Sigmoid colon (tissue), 7 donors: ENCODE measurements around the gene MTM1. TPM values are rescaled to one million over a fixed set of nuclear protein-coding genes. Genes with fewer than 3 reads are reported as not detected.

ENCODE experiments used
- DNase-seq: peaks from one replicate; pipeline ENCODE4 v3.0.0-alpha.2; 2019
- H3K27ac ChIP-seq, 4 donors: fragments of 200-600 bp; sonication (generic); one replicate each; pipeline ENCODE4 v1.5.1; 2016 to 2019; ENCODE audit warnings: mild to moderate bottlenecking in 1 of 4
- H3K27me3 ChIP-seq, 3 donors: fragments of 200-600 bp; sonication (generic); one replicate each; pipeline ENCODE4 v1.5.1; 2019; ENCODE audit warnings: mild to moderate bottlenecking in 1 of 3
- H3K36me3 ChIP-seq, 4 donors: fragments of 200-600 bp; sonication (generic); one replicate each; pipeline ENCODE4 v1.5.1; 2016 to 2019
- H3K4me1 ChIP-seq, 4 donors: fragments of 200-600 bp; sonication (generic); one replicate each; pipeline ENCODE4 v1.5.1; 2017 to 2019
- H3K4me3 ChIP-seq, 4 donors: fragments of 200-600 bp; sonication (generic); one replicate each; pipeline ENCODE4 v1.5.1; 2017 to 2019; ENCODE audit warnings: mild to moderate bottlenecking in 2 of 4, moderate library complexity in 1 of 4
- H3K9me3 ChIP-seq, 4 donors: fragments of 200-600 bp in 3 of 4; sonication (generic) in 3 of 4; one replicate each; pipeline versions ENCODE4 v1.5.1 to v1.6.1; 2013 to 2019
- EP300 ChIP-seq, 4 donors: sonication (generic); formaldehyde crosslinking; IDR thresholded peaks; one replicate each; pipeline ENCODE4 v1.6.1; 2017; ENCODE audit warnings: antibody characterized with exemption in 4 of 4
- POLR2A ChIP-seq, 2 donors: fragments of 450-650 bp; IDR thresholded peaks; one replicate each; pipeline ENCODE4 v1.6.1; 2016; ENCODE audit warnings: antibody characterized with exemption in 2 of 2, mild to moderate bottlenecking in 2 of 2, moderate library complexity in 2 of 2
- POLR2AphosphoS5 ChIP-seq, 4 donors: sonication (generic); formaldehyde crosslinking; IDR thresholded peaks; one replicate each; pipeline ENCODE4 v1.6.1; 2017; ENCODE audit warnings: antibody characterized with exemption in 4 of 4
- WGBS, 2 donors: extraction: QIAGEN DNeasy Blood & Tissue Kit; methylation state at CpG; one replicate each; pipeline ENCODE4 v1.1.7; 2013; 5-methylcytosine and 5-hydroxymethylcytosine counted together
- intact Hi-C: fragments of 100-400 bp; cut with DNase I; formaldehyde crosslinking; loops from one replicate; pipeline ENCODE4 v1.15.1; 2023
- polyA plus RNA-seq, 3 donors: library from polyadenylated mRNA; stranded (reverse); fragments of 200-250 nt; gene quantifications; one replicate each; pipeline ENCODE4 v1.2.3, GENCODE V29; 2013
- total RNA-seq, 4 donors: library from RNA; depleted of rRNA; stranded (reverse); fragments of >200 nt; gene quantifications; one replicate each; pipeline ENCODE4 v1.1.0, GENCODE V29; 2016
- TF ChIP-seq, protein P1 (sequence below), 4 experiments: fragments of 450-650 bp in 3 of 4; fragments of 200-600 bp in 1 of 4; IDR thresholded peaks; one replicate each; pipeline ENCODE4 v1.5.1; 2016 to 2019; ENCODE audit warnings: antibody characterized with exemption in 4 of 4, mild to moderate bottlenecking in 3 of 4, moderate library complexity in 2 of 4
- donor health status: healthy with polysubstance abuse.
- donor health status: Bipolar disorder and iron deficiency.
- donor health status: healthy.

Gene MTM1
- total and polyA plus RNA-seq, 7 donors = 13.1 to 30.1 (median 19.6) TPM

DNA sequence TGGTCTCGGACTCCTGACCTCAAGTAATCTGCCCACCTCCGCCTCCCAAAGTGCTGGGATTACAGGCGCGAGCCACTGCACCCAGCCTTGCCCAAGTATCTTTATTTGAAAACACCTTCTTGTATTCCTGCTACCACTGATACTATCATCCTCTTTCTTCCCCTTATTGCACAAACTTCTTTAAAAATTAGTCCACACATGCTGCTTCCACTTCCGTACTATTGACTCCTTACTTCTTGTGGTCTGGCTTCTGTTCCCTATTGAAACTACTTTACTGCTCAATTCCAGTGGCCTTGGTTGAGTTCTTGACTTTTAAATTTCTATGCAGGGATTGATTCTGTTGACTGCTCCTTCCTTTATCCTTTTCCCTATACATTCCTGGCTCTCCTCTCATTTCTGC, 38.8 kb downstream of the MTM1 start:
- Histone ChIP-seq H3K4me1 (no peaks in the 10 kb centered on the region), H3K27ac (no peak overlapping the region), H3K27me3 (no peaks in the 10 kb centered on the region), H3K9me3 (no peaks in the 10 kb centered on the region), H3K36me3 (no peaks in the 10 kb centered on the region), H3K4me3 (no peak overlapping the region)
- intact Hi-C loops = no loop called here
- WGBS, 2 donors = 74 to 98% methylated on average over 5 of the region's 5 CpGs
- TF ChIP-seq EP300 (IDR thresholded peaks at IDR 0.05) = no peak
- DNase-seq = no peak

DNA sequence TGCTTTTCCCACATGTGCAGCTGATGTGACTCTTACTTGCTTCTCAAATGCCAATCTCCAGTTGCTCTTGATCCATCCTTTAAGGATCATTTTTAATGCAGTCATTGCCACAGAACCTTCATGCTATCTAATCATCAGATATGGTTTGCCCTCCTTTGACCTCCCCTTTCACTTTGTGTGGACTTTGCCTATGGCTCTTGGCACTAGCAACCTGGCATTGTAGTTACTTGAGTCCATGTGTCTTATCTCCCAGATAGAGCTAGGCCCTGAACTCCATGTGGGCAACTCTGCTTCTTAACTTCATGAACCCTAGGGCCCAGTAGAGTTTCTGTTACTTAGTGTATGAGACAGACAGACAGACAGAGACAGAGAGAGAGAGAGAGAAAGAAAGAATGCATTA, 41.6 kb downstream of the MTM1 start:
- Histone ChIP-seq H3K27me3 (no peaks in the 10 kb centered on the region), H3K27ac (no peak overlapping the region), H3K4me3 (no peak overlapping the region), H3K4me1 (no peaks in the 10 kb centered on the region), H3K9me3 (no peaks in the 10 kb centered on the region), H3K36me3 (peaks cover 0 to 7% (median 0%) of the 10 kb centered on the region in 4 donors)
- intact Hi-C loops = no loop called here
- TF ChIP-seq POLR2A (IDR thresholded peaks at IDR 0.05) (no peak), EP300 (IDR thresholded peaks at IDR 0.05) (no peak), POLR2AphosphoS5 (IDR thresholded peaks at IDR 0.05) (no peak)
- TF ChIP-seq, protein P1, sequence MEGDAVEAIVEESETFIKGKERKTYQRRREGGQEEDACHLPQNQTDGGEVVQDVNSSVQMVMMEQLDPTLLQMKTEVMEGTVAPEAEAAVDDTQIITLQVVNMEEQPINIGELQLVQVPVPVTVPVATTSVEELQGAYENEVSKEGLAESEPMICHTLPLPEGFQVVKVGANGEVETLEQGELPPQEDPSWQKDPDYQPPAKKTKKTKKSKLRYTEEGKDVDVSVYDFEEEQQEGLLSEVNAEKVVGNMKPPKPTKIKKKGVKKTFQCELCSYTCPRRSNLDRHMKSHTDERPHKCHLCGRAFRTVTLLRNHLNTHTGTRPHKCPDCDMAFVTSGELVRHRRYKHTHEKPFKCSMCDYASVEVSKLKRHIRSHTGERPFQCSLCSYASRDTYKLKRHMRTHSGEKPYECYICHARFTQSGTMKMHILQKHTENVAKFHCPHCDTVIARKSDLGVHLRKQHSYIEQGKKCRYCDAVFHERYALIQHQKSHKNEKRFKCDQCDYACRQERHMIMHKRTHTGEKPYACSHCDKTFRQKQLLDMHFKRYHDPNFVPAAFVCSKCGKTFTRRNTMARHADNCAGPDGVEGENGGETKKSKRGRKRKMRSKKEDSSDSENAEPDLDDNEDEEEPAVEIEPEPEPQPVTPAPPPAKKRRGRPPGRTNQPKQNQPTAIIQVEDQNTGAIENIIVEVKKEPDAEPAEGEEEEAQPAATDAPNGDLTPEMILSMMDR (IDR thresholded peaks at IDR 0.05) = no peak
- no peak for DNase-seq

DNA sequence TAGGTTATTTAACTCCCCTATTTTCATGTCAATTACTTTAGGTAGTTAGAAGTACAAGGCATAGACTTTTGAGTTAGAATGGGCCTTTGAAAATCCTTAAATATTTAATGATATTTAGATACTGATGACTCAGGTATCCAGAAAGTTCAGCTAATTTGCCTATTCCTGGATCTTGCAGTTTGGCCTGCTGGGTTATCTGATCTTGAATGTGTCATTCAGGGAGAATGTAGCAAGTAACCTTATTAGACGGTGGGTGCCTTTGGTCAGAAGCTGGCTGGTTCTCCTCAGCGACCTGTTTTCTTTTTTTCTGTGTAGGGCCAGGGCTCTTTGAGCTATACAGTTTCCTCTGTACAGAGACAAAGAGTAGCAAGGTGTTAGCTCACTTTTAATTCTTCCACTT, 42.0 kb downstream of the MTM1 start:
- DNase-seq = no peak
- intact Hi-C loops = no loop called here
- H3K9me3 ChIP-seq = no peaks in the 10 kb centered on the region
- no peaks in the 10 kb centered on the region for H3K4me1 ChIP-seq
- no peaks in the 10 kb centered on the region for H3K27me3 ChIP-seq
- no peak overlapping the region for H3K4me3 ChIP-seq
- TF ChIP-seq, protein P1 (IDR thresholded peaks at IDR 0.05) = no peak
- TF ChIP-seq EP300 (IDR thresholded peaks at IDR 0.05) = no peak
- TF ChIP-seq POLR2AphosphoS5 (IDR thresholded peaks at IDR 0.05) = no peak
- no peak for TF ChIP-seq POLR2A (IDR thresholded peaks at IDR 0.05)
- WGBS, 2 donors = 90 to 95% methylated on average over 2 of the region's 2 CpGs
- H3K36me3 ChIP-seq = peaks cover 0 to 9% (median 0%) of the 10 kb centered on the region in 4 donors
- no peak overlapping the region for H3K27ac ChIP-seq

DNA sequence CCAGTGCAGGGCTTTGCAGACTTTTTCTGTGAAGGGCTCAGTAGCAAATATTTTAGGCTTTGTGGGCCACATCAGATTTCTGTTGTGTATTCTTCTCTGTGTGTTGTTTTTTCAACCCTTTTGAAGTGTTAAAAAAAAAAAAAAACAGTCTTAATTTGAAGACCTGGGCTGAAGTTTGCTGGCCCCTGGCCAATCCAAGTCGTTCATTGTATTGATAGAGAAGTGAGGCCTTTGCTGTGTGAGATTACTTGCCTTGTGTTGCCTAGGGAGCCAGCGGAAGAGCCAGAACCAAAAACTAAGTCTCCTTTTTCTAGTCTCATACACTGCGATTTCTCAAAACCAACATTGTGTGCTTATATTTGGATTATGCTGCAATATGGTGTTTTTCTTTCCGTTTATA, 46.9 kb downstream of the MTM1 start:
- TF ChIP-seq POLR2A (IDR thresholded peaks at IDR 0.05) (no peak), POLR2AphosphoS5 (IDR thresholded peaks at IDR 0.05) (no peak), EP300 (IDR thresholded peaks at IDR 0.05) (no peak)
- TF ChIP-seq, protein P1 (IDR thresholded peaks at IDR 0.05) = no peak
- 80 to 87% methylated on average over 4 of the region's 4 CpGs for WGBS, 2 donors

DNA sequence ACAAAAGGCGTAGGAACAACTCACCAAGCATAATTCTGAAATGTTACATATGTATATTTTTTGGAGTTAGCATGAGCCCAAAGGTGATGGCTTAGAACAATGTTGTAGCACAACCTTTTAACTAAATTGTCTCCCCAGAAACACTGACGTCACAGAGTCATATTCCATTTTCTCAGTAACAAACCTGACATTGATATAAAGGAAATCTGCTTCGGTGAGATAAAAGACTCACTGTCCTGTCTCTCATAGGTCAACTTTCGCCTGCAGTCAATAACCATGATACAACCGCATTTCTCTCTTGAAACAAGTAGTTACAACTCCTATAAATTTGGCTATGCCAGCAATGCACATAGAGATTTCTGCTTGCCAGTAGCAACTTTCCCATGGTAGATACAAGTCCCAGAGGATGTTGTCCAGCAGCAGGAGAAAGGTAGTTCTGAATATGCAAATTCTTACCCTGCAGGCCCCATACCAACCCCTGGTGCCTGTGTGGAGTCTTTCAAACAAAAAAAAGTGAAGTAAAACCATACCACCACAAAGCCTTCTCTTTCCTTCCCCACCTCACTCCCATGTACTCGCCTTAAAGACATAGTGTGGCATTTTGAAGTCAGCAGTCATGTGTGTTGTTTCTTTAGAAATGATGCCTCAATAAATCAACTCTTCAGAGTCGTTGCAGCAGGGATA, 47.9 kb downstream of the MTM1 start:
- 88% methylated on average over 7 of the region's 7 CpGs for WGBS, 2 donors
- H3K36me3 ChIP-seq = peaks cover 0 to 20% (median 2%) of the 10 kb centered on the region in 4 donors
- no peaks in the 10 kb centered on the region for H3K27me3 ChIP-seq
- H3K4me3 ChIP-seq = no peak overlapping the region
- intact Hi-C loops = no loop called here
- no peak for DNase-seq
- no peaks in the 10 kb centered on the region for H3K9me3 ChIP-seq
- H3K27ac ChIP-seq = no peak overlapping the region
- no peaks in the 10 kb centered on the region for H3K4me1 ChIP-seq
- TF ChIP-seq POLR2A (IDR thresholded peaks at IDR 0.05) = no peak
- no peak for TF ChIP-seq EP300 (IDR thresholded peaks at IDR 0.05)
- TF ChIP-seq POLR2AphosphoS5 (IDR thresholded peaks at IDR 0.05) = no peak
- TF ChIP-seq, protein P1 (IDR thresholded peaks at IDR 0.05) = no peak

More for the DNA sequence above, 46.9 kb downstream of the MTM1 start:
- H3K27ac ChIP-seq = no peak overlapping the region
- H3K27me3 ChIP-seq = no peaks in the 10 kb centered on the region
- no peaks in the 10 kb centered on the region for H3K9me3 ChIP-seq
- no peaks in the 10 kb centered on the region for H3K4me1 ChIP-seq
- H3K4me3 ChIP-seq = no peak overlapping the region
- intact Hi-C loops = no loop called here
- DNase-seq = no peak
- H3K36me3 ChIP-seq = peaks cover 0 to 13% (median 2%) of the 10 kb centered on the region in 4 donors
